Parietal lobe (tissue), 2 donors: ENCODE measurements around the gene AKR1A1. TPM values are rescaled to one million over a fixed set of nuclear protein-coding genes. Genes with fewer than 3 reads are reported as not detected.

Experiments used
- small RNA-seq: library from RNA; depleted of rRNA; stranded (forward); fragments of <200 nt; gene quantifications from one replicate; pipeline ENCODE3, GENCODE V24; 2014; ENCODE audit warnings: low replicate concordance
- total RNA-seq: library from RNA; depleted of rRNA; stranded (reverse); fragments of >200 nt; gene quantifications from one replicate; pipeline ENCODE4 v1.2.3, GENCODE V29; 2014

Gene AKR1A1
- 68.9 TPM for total RNA-seq

GRCh38 chr1:45550401-45551351 is at the start of gene AKR1A1:
AKR1A1 (plus strand) TSS chr1:45550826; CDS start chr1:45561795, 10,969 bp downstream.

DNA sequence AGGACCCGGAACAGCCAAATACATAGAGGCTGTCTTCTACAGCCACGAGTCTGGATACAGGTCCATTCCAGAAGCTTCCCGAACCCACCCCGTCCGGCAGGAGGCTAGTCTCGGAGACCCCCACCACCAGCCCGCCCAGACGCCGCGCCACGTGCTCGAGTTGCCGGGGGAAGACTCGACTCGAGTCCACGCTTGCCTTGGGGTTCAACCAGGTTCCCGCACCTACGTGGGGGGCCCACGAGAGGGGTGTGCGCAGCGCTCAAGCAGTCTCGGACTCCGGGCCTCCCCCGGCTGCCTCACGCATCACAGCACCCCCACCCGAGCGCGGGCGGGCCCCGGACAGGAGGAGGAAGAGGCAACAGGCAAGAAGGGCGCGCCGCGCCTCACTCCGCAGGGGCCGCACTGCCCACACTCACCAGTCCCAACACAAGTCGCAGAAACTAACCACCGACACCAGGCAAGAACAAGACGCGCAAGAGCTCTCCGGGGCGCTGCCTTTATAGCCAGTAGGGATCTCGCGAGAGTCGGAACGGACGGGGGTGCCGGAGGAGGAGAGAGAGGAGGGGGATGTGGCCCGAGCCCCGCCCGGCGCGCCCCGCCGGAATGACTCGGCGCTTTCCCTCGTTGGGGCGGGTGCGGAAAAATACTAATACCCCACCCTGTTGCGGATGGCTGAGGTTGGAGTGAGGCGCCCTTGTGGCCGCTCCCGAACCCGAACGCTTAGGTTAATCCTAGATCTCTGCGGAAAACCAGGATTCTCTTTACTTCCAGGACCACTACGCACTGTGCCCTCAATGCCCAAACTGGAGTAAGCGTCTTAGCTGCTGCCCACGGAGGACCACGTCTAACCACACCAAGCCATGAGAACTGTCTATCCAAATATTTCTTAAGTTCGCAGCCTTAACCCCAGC is 29.0 kb upstream of the AKR1A1 start, which contains the start of gene PRDX1:
Gene PRDX1 (minus strand): TSS at position 472 of the 911 bp plus-strand sequence. CDS start 2,841 bp downstream, outside the sequence.

DNA sequence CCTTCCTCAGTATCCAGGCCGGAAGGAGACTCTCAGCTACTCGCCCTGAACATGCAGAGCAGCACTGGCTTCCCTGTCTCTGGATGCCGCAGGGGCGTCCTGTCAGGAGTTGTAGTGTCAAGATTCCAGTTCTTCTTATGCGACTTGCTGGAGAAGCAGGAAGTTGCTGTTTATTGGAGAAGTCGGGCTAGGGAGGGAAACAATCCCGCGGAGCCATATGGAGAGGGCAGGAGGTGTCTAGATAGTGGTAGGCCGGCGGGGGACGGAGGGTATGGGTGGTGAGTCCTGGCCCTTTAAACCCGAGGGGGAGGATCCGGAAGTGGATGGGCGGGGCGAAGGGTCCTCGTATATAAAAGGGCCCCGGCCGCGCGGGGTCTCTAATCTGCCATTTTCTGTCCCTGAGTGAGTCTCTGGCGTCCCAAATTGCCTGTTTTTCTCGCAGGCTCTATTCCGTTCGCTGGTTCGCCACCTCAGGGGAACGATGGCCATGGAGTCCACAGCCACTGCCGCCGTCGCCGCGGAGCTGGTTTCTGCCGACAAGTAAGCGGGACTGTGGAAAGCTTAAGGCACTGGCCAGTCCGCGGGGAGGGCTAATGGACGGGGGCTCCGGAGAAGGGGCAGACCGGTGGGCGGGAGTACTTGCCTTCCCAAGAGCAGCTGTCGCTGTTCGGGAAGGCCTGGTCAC is 33.2 kb downstream of the AKR1A1 start, which contains the start of gene NASP:
Gene NASP (plus strand): TSS at position 376 of the 685 bp plus-strand sequence. CDS start 106 bp downstream, at position 482.

Small RNA genes lying within 50 kb of the gene (small RNA-seq; reads per million reads assigned to genes)
- gene AL355480.1: not detected
- not detected for gene AL355480.2
- gene AL355480.3: not detected
- gene AL355480.4: not detected

Other genes starting within 250 kb of the AKR1A1 start
- 1.3 TPM for gene HPDL, start 223.9 kb upstream of the AKR1A1 start, total RNA-seq
- gene TOE1, start 210.7 kb upstream of the AKR1A1 start, total RNA-seq: 5.9 TPM
- gene MUTYH, start 210.4 kb upstream of the AKR1A1 start, total RNA-seq: 33.5 TPM
- gene TESK2, start 59.7 kb upstream of the AKR1A1 start, total RNA-seq: 1.6 TPM
- gene CCDC163, start 50.8 kb upstream of the AKR1A1 start, total RNA-seq: 0.63 TPM
- 2.8 TPM for gene MMACHC, start 50.5 kb upstream of the AKR1A1 start, total RNA-seq
- gene PRDX1, start 28.9 kb upstream of the AKR1A1 start, total RNA-seq: 128 TPM
- gene NASP, start 33.2 kb downstream of the AKR1A1 start, total RNA-seq: 165 TPM
- gene CCDC17, start 73.2 kb downstream of the AKR1A1 start, total RNA-seq: 0.94 TPM
- gene GPBP1L1, start 135.7 kb downstream of the AKR1A1 start, total RNA-seq: 91.1 TPM
- gene TMEM69, start 137.4 kb downstream of the AKR1A1 start, total RNA-seq: 31.0 TPM
- 11.6 TPM for gene IPP, start 199.8 kb downstream of the AKR1A1 start, total RNA-seq